K562 (cell line): ENCODE results near the gene AICDA. TPM values are rescaled to one million over a fixed set of nuclear protein-coding genes. Genes with fewer than 3 reads are reported as not detected.

Experiments used
- ATAC-seq: fragments of 200-7000 bp; cut with Tn5 transposase; 3 replicates; pipeline ENCODE4 v1.9.1; 2020; ENCODE audit warnings: moderate library complexity
- BruUV-seq: library from RNA; stranded (reverse); fragments of 400-500 nt; replicated peaks from 2 replicates; lab custom pipeline; 2021; lab: Mats Ljungman, UMichigan
- CTCF ChIA-PET: fragments of 300-600 bp; formaldehyde crosslinking; extraction: SDS; loops from one replicate; lab custom pipeline; 2021; ENCODE audit warnings: low intra/inter-chr PET ratio; lab: Yijun Ruan, JAX
- POLR2A ChIA-PET: fragments of 300-600, 350-650 bp; sonication (Branson Sonifier 250); formaldehyde crosslinking; extraction: SDS; loops from one replicate; lab custom pipeline; 2021; ENCODE audit warnings: antibody characterized with exemption, inconsistent platforms; lab: Yijun Ruan, JAX
- DNase-seq, 4 experiments: peaks; one replicate each; pipeline versions ENCODE4 v3.0.0 to v3.0.0-alpha.2; 2011 to 2018; ENCODE audit warnings: low spot score in 3 of 4, mixed read lengths in 3 of 4; ENCODE audit errors: extremely low read depth in 1 of 4
- FAIRE-seq: peaks from 2 replicates; lab custom pipeline; 2011; peaks lifted over from hg19 to GRCh38; lab: Jason Lieb, UNC
- H2AFZ ChIP-seq: 2 replicates; pipeline ENCODE4 v1.6.0; 2011; ENCODE audit warnings: low read depth, low read length, control low read depth, inconsistent platforms
- H3K27ac ChIP-seq: fragments of 200-600 bp; 3 replicates; pipeline ENCODE4 v1.8.0; 2011; ENCODE audit warnings: low read depth, mild to moderate bottlenecking, control low read depth, inconsistent platforms, low read length, moderate library complexity, mixed read lengths; ENCODE audit errors: extremely low read depth
- H3K27me3 ChIP-seq, 2 experiments: fragments of 300-600 bp in 1 of 2; 2 replicates in 1 of 2; 3 replicates in 1 of 2; pipeline versions ENCODE4 v1.6.0 to v1.8.0; 2011; ENCODE audit warnings: inconsistent platforms in 2 of 2, low read length in 2 of 2, mild to moderate bottlenecking in 1 of 2, mixed read lengths in 1 of 2, moderate library complexity in 1 of 2; ENCODE audit not compliant: control insufficient read depth in 2 of 2, insufficient read depth in 2 of 2
- H3K36me3 ChIP-seq: fragments of 300-600 bp; 3 replicates; pipeline ENCODE4 v1.8.0; 2011; ENCODE audit warnings: mild to moderate bottlenecking, low read length, inconsistent platforms; ENCODE audit not compliant: control insufficient read depth, insufficient read depth
- H3K4me1 ChIP-seq, 2 experiments: fragments of 200-600 bp in 1 of 2; replicated peaks in 1 of 2; 2 replicates in 1 of 2; 3 replicates in 1 of 2; pipeline versions ENCODE4 v1.5.1 to v1.8.0; 2011; ENCODE audit warnings: inconsistent platforms in 2 of 2, low read length in 2 of 2, mild to moderate bottlenecking in 1 of 2, mixed read lengths in 1 of 2, moderate library complexity in 1 of 2; ENCODE audit not compliant: control insufficient read depth in 2 of 2, insufficient read depth in 2 of 2
- H3K4me2 ChIP-seq: 2 replicates; pipeline ENCODE4 v1.6.1; 2011; ENCODE audit warnings: low read length, control low read depth, inconsistent platforms, mixed read lengths; ENCODE audit not compliant: insufficient read depth
- H3K4me3 ChIP-seq: fragments of 200-600 bp; sonication (generic), shearing (Covaris generic); 2 replicates; pipeline ENCODE4 v1.5.1; 2016; ENCODE audit warnings: control low read depth, inconsistent platforms
- H3K79me2 ChIP-seq: fragments of 200-600 bp; 3 replicates; pipeline ENCODE4 v1.8.0; 2011; ENCODE audit warnings: low read length, inconsistent platforms; ENCODE audit not compliant: control insufficient read depth, insufficient read depth
- H3K9ac ChIP-seq, 2 experiments: 2 replicates each; pipeline versions ENCODE4 v1.6.0 to v1.6.1; 2011; ENCODE audit warnings: low read depth in 2 of 2, low read length in 2 of 2, control low read depth in 1 of 2, inconsistent platforms in 1 of 2, mild to moderate bottlenecking in 1 of 2, mixed read lengths in 1 of 2; ENCODE audit not compliant: insufficient read depth in 1 of 2
- H3K9me1 ChIP-seq: one replicate; pipeline ENCODE4 v1.6.0; 2011; ENCODE audit warnings: inconsistent platforms, mild to moderate bottlenecking, low read length, moderate library complexity; ENCODE audit not compliant: control insufficient read depth, insufficient read depth
- H3K9me3 ChIP-seq: replicated peaks from 2 replicates; pipeline ENCODE4 v1.5.1; 2011; ENCODE audit warnings: low read depth, low read length, inconsistent platforms; ENCODE audit not compliant: control insufficient read depth, insufficient read depth
- H4K20me1 ChIP-seq: replicated peaks from 2 replicates; pipeline ENCODE4 v1.6.1; 2011; ENCODE audit warnings: low read length, inconsistent platforms, mixed read lengths; ENCODE audit not compliant: control insufficient read depth, insufficient read depth
- CEBPG ChIP-seq, 3 experiments: fragments of 200-800 bp in 1 of 3; sonication (Bioruptor generic) in 1 of 3; sonication (generic) in 1 of 3; formaldehyde crosslinking in 1 of 3; IDR thresholded peaks in 2 of 3; conservative IDR thresholded peaks in 1 of 3; 2 replicates each; pipeline versions ENCODE4 v1.6.1 to v1.8.0; 2016 to 2022; ENCODE audit warnings: missing compliant biosample characterization in 2 of 3, missing genetic modification characterization in 2 of 3, mild to moderate bottlenecking in 1 of 3, missing genetic modification reagents in 1 of 3
- CUX1 ChIP-seq: fragments of 200-800 bp; sonication (Bioruptor generic); IDR thresholded peaks from 2 replicates; pipeline ENCODE4 v1.6.1; 2016; ENCODE audit warnings: missing genetic modification characterization, missing compliant biosample characterization
- E2F6 ChIP-seq, 2 experiments: IDR thresholded peaks; 2 replicates each; pipeline ENCODE4 v1.6.1; 2011; ENCODE audit warnings: borderline replicate concordance in 1 of 2, control low read depth in 1 of 2, low read depth in 1 of 2, low read length in 1 of 2, mild to moderate bottlenecking in 1 of 2, mixed read lengths in 1 of 2, moderate library complexity in 1 of 2; ENCODE audit not compliant: insufficient read depth in 1 of 2, insufficient read length in 1 of 2, poor library complexity in 1 of 2, severe bottlenecking in 1 of 2; ENCODE audit errors: extremely low read depth in 1 of 2
- LEF1 ChIP-seq: fragments of 450-650 bp; IDR thresholded peaks from 2 replicates; pipeline ENCODE4 v1.6.1; 2016; ENCODE audit warnings: mild to moderate bottlenecking
- NR2C1 ChIP-seq, 2 experiments: fragments of 450-650 bp; IDR thresholded peaks; 2 replicates each; pipeline ENCODE4 v1.6.1; 2017; ENCODE audit warnings: mild to moderate bottlenecking in 2 of 2, antibody characterized with exemption in 1 of 2, inconsistent platforms in 1 of 2, missing compliant biosample characterization in 1 of 2, missing genetic modification characterization in 1 of 2
- TGIF2 ChIP-seq: sonication (generic); formaldehyde crosslinking; IDR thresholded peaks from 2 replicates; pipeline ENCODE4 v1.8.1; 2022; ENCODE audit warnings: mild to moderate bottlenecking, missing genetic modification reagents, moderate library complexity
- WGBS: fragments of 100-300 bp; shearing (Covaris generic); methylation state at CpG from one replicate; pipeline ENCODE4 v1.1.6; 2016; ENCODE audit warnings: low coverage, mixed read lengths; ENCODE audit not compliant: insufficient coverage; ENCODE audit errors: missing lambda C conversion rate; 5-methylcytosine and 5-hydroxymethylcytosine counted together
- in situ Hi-C: fragments of 300-500 bp; cut with MboI; formaldehyde crosslinking; loops from 4 replicates; pipeline ENCODE4 v1.15.0; 2018; ENCODE audit warnings: inconsistent platforms, mixed read lengths
- intact Hi-C: fragments of 100-400 bp; cut with micrococcal nuclease; formaldehyde crosslinking; loops from 2 replicates; pipeline ENCODE4 v1.14.2; 2022
- polyA plus RNA-seq, 8 experiments: library from polyadenylated mRNA; depleted of rRNA in 4 of 8; stranded (reverse) in 5 of 8; unstranded in 3 of 8; fragments of >200 nt; fragmentation: Nextera tagmentation in 2 of 8; fragmentation: Illumina TruSeq in 1 of 8; extraction: Ambion mirVana in 2 of 8; extraction: Trizol in 1 of 8; gene quantifications; 2 replicates each; pipeline versions ENCODE4 v1.2.1 to v1.2.3, GENCODE V29; 2011 to 2014; ENCODE audit warnings: inconsistent platforms in 1 of 8, missing spikeins in 1 of 8
- total RNA-seq, 7 experiments: library from RNA; depleted of rRNA in 6 of 7; stranded (reverse); fragments of >200 nt in 6 of 7; fragmentation: Illumina TruSeq in 2 of 7; extraction: Trizol in 2 of 7; gene quantifications; 2 replicates each; pipeline versions ENCODE4 v1.2.1 to v1.2.3, GENCODE V29; 2011 to 2021; ENCODE audit warnings: low replicate concordance in 1 of 7

Gene AICDA
- total and polyA plus RNA-seq, 9 of the 15 experiments (the other 6 are each of a cell fraction or from before 2014, with no cell fraction given): not detected

- FAIRE-seq: no peak
- no peak overlapping the region for H3K27ac ChIP-seq
- no peak overlapping the region for H3K9ac ChIP-seq
- H2AFZ ChIP-seq: no peak overlapping the region
- intact Hi-C loops (no loop called here), in situ Hi-C loops (no loop called here)
- no peak overlapping the region for H3K4me2 ChIP-seq
- H3K9me3 ChIP-seq: no peaks in the 10 kb centered on the region
- ChIA-PET POLR2A (interaction anchor here (0.6 kb wide), 1 partner anchor 283 kb away, joined by 3 read pairs; no protein-coding TSS in a partner anchor), CTCF (no interaction called here)
- no peak for ATAC-seq
- 0% methylated on average over 3 of the region's 3 CpGs for WGBS
- no peak overlapping the region for H3K4me3 ChIP-seq
- H3K4me1 ChIP-seq: no peaks in the 10 kb centered on the region
- no peak for DNase-seq
- TF ChIP-seq CEBPG (CRISPR knock-in tag; IDR thresholded peaks at IDR 0.05): no peak
- TF ChIP-seq CEBPG (tag; conservative IDR thresholded peaks at IDR 0.05 in 1 of 2, IDR thresholded peaks at IDR 0.05 in 1 of 2): no peak
- no peak for TF ChIP-seq TGIF2 (CRISPR knock-in tag)
- TF ChIP-seq LEF1: no peak
- TF ChIP-seq CUX1 (CRISPR knock-in tag): no peak
- TF ChIP-seq NR2C1 (IDR thresholded peaks at IDR 0.05): no peak
- no peak for TF ChIP-seq NR2C1 (tag; IDR thresholded peaks at IDR 0.05)
- no peak for TF ChIP-seq E2F6 (IDR thresholded peaks at IDR 0.05; ENCODE audit: borderline replicate concordance in 1 of 2, extremely low read depth in 1 of 2, insufficient read depth in 1 of 2, insufficient read length in 1 of 2, low read depth in 1 of 2, low read length in 1 of 2, poor library complexity in 1 of 2, severe bottlenecking in 1 of 2)
- H3K36me3 ChIP-seq: no peaks in the 10 kb centered on the region
- BruUV-seq: no TSS peak
- no peaks in the 10 kb centered on the region for H3K79me2 ChIP-seq
- H4K20me1 ChIP-seq: no peaks in the 10 kb centered on the region
- no peaks in the 10 kb centered on the region for H3K9me1 ChIP-seq
- peaks cover 11 to 12% of the 10 kb centered on the region in 2 experiments for H3K27me3 ChIP-seq
These were observed 49.1 kb upstream of the AICDA start for GRCh38 chr12:8661751-8662150.
